8988T (cell line): ENCODE measurements around the gene FLCN.

Experiments
- DNase-seq: peaks from one replicate; pipeline ENCODE4 v3.0.0; 2011

FLCN gene

DNA sequence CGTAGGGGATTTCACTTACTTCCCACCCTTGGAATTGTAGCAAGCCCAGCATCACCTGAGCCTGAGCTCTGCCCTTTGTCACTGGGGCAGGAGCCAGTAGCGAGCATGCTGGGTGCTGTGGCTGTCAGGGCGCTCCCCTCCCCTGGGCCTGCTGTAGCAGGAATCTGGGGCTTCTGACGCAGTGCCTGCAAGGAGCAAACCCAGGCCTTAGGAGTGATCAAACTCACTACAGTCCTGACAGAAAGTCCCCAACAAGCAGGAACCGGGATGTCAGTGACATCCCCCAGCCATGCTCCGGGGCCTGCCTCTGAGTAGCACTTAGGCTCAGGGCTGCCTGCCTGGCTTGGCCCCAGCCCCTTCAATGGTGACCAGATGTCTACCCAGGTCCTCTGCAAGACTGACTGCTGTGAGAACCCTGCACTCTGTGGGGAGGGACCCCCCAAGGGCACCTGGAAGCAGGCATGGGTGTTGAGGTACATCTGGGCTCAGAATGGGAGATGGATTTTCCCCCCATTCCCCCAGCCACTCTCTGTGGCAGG lies 54.3 kb downstream of the FLCN start:
- DNase-seq: no peak

DNA sequence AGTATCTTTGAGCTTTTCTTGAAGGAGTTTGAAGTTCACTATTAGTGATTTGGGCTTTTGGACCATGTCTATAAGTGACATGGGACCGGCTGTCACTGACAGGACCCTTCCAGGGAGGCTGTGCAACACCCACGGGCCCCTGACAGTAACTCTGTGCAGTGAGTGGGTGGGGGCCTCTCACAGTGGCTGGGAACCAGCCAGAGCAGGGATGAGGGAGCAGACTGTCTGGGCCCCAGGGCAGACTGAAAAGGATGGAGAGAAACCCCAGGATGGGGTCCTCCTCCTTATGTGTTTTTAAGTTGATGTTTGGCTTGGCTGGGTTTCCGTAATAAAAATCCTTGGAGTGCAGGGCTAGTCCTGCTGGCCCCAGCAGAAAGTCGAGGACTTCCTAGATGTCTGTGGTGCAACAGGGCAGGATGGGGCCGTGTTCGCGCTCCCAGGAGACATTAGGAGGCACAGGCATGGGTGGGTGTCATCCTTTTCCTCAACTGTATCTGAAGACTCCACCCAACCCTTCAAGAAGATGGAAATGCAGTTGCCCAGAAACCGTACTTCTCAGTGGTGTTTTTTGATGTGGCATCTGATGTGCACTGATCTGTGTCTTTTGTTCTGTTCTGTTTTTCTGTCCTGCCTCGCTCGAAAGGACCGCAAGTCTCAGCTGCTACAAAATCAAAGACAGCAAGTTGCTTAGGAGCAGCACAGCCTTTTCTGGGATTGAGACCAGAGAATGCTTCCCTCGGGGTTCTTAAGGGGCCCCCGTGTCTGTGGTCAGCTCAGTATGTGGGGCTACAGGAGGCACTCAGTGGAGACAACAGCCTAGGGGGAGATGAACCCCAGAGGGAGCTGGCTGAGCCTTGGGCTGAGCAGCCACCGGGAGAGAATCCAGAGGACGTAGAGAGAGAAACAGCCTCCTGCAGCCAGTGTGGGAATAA lies 55.0 kb downstream of the FLCN start:
- DNase-seq: no peak

DNA sequence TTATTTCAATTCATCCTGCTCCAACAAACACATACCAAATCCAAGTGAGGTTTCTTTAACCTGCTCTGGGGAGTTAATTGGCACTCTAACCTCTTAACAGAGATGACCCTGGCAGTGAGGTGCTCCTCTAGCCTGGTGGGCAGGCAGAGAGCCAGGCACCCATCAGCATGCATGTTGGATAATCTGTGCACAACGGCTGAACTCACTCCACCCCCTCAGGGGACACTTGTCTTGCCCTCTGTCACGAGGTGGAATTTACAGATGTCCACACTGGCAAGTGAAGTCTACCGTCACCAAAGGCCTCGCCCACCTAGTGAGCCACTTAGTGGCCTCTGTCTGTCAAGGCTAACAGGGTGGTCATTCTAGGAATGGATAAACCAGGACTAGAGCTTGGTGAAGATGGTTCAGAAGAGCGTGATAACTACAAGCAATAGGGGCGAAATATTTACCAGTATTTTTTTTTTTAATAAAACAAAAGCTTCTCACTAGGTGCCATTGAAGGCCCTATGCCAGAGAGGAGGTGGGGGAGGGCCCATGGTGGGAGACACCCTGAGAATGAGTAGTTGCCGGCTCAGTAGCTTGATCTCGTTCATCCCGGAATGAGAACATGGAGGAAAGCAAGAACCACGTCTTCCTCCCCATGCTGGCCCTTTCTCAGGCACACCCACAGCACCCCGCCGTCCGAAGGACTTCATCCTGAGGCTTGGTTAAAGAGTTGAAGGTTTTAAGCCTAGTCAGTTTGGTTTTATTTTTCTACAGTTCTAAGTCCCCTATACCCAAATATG lies 56.0 kb downstream of the FLCN start:
- DNase-seq: no peak

DNA sequence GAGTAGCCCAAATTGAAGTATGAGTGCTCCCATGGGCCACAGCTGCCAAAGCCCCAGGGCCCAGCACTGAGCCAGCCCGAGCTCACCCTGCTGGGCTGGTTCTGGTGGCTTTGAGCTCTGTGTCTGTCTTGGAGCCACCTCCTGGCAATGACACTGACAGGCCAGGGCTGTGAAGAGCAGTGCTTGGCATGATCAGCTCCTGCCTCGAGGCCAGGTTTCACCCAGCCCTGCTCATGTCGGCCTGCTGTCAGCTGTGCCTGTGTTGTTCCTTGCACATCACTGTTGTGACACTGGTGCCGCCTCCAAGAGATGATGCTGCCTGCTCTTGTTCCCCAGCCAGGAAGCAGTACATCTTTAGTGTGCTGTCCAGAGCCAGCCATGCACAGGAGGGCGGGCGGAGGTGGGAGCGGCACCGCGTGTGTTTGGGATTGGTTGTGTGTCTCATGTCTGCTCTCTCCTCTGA lies 56.8 kb downstream of the FLCN start:
- DNase-seq: no peak

DNA sequence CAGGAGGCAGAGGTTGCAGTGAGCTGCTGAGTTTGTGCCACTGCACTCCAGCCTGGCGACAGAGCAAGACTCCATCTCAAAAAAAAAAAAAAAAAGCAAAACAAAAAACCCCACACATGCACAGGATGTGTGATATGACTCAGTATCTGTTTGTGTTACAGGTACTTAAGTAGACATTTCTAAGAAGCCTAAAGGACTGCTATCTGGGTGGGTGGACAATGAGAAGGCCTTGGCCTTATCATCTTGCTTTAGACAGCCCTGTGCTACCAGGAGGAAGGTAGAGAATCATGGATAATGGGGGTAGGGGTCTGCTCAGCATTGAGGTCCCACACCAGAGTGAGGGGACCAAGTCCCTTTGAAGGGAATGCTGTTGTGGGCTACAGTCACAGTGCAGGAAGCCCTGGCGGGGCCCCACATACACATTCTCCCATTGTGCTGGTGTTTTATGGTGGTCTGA lies 57.6 kb downstream of the FLCN start:
- no peak for DNase-seq

DNA sequence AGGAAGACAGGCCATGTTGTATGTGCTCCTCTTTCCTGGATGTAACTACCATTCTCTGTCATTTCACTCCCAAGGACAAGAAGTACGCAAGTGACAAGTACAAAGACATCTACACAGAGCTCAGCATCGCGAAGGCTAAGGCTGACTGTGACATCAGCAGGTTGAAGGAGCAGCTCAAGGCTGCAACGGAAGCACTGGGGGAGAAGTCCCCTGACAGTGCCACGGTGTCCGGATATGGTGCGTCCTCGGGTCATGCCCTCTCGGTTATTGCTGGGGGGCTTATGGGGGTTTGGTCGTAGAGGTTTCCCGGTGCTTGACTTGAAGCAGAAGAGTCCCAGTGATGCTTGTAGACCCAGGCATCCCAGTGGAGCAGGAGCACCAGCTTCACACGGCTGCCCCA lies 59.8 kb downstream of the FLCN start:
- no peak for DNase-seq

DNA sequence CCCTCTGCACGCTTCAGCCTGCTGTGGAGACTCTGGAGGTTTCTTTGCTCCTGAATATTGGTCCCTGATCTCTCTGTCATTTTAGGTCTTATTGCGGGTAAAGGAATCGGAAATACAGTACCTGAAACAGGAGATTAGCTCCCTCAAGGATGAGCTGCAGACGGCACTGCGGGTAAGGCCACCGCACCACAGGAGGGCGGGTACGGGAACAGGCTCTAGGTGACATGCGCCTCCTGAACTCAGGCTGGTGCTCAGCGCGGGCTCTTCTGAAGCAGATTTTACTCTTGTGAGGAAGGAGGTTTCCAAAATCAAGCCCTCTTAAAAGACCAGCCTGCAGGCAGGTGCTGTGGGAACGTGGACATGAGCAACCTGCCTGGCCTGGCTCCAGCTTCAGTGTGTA lies 60.6 kb downstream of the FLCN start:
- DNase-seq: no peak

DNA sequence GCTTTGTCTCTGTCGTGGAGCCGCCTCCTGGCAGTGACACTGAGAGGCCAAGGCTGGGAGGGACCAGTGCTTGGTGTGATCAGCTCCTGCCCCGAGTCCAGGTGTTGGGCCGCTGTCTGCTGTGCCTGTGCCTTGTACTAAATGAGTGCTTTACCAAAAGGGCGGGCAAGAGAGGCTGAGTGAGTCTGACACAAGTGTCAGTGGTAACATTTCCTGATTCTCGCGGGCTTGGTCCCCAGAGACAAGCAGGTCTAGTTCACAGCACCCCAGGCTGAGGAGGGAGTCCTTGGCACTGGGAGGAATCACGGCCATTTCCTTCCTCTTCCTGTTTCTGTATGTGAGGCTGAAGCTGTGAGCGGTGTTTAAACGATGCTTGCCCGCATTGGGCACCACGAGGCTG lies 61.1 kb downstream of the FLCN start:
- no peak for DNase-seq

DNA sequence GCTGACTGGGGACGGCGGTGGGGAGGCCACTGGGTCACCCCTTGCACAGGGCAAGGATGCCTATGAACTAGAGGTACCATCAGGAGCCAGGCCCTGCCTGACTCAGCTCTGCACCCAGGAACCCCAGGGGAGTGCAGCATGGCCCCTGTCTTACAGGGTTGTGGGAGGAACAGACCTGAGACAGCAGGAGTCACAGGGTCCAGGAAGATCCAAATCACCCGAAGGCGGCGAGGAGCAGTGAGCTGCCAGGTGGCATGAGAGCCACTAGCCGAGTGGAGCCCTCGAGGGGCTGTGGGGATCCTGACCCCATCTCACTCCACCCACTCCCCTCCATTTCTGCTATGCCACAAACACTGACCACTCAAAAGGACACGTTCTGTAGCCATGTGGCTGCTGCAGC lies 61.6 kb downstream of the FLCN start:
- DNase-seq: no peak

DNA sequence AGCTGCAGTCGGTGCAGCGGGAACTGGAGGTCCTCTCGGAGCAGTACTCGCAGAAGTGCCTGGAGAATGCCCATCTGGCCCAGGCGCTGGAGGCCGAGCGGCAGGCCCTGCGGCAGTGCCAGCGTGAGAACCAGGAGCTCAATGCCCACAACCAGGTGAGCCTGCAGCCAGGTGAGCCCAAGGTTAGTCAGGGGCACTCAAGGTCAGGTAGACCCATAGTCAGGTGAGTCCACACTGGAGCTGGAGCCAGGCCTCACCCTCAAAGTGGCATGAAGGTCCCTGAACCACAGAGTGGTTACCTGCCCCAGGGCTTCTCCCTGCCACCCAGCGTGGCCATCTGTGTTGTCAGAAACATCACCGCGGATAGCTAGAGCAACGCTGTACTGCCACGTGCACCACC lies 63.0 kb downstream of the FLCN start:
- no peak for DNase-seq

DNA sequence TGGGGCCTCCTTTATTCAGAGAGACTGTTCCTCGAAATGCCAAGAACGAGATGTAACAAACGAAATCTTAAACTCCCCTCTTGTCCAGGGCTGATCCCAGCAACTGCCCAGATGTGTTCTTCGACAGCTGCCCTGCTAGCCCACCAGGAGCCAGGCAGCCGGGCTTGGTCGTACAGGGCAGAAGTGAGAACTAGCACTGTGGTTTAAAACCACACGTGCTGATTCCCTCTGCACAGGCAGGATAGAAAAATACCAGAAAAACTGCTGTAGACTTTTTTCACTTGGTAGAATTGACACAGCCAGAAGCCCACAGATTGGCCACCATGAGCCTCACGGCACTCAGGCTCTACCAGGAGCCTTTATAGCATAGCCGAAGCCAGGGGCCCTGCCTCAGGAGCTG lies 64.0 kb downstream of the FLCN start:
- DNase-seq: no peak

DNA sequence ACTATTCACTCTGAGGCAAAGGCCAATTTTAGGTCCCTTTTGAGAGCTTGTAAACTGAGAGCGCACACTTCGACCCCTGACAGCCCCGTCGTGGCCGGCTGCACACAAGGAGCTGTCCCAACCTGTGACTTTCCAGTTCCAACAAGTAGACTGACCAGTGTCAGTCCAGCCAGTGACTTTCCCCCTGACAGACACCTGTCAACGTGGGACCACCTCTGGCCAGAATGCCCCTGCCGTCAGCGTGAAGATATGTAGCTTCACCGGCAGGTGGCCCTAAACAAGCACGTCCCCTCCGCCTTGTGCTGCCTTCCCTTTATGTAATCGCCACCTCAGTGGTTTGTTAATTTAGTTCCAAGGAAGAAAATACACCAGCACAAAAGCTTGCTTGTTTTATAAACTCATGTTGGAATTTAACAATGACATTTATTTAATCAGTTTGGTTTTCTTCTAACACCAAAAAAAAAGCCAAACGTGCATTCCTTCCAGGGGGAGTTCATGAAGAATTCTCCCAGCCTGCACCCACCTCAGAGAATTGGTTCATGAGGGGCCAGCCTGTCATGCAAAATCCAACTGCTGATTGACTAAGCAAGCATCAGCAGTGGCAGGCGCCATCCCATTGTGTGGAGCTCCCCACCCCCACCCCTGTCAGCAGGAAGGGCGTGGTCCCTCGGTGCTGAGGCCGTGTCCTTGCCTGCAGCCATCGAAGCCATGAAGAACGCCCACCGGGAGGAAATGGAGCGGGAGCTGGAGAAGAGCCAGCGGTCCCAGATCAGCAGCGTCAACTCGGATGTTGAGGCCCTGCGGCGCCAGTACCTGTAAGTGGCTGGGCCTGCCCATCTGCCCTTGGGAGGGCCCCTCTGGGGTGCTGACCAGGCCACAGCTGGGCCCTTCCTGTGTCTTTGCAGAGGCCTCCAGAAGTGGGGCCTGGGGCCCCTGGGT lies 64.7 kb downstream of the FLCN start:
- DNase-seq: no peak

DNA sequence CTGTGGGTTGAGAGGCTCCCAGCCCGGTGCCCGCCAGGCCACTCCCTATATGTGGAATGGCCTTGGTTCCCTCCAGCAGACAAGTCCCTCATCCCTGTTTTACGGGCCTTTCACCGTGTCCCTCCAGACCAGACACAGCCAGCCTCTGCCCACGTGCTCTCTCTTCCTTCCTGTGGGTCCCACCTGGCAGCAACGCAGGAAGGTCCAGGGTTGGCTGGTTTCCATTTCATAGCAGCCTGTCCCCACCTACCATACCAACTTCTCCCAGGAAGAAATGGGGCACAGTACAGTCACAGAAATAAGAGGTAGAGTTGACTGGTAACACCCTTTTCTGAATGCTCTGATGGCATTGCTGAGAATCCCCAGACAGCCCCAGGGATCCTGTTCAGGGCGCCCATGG lies 65.8 kb downstream of the FLCN start:
- DNase-seq: no peak

DNA sequence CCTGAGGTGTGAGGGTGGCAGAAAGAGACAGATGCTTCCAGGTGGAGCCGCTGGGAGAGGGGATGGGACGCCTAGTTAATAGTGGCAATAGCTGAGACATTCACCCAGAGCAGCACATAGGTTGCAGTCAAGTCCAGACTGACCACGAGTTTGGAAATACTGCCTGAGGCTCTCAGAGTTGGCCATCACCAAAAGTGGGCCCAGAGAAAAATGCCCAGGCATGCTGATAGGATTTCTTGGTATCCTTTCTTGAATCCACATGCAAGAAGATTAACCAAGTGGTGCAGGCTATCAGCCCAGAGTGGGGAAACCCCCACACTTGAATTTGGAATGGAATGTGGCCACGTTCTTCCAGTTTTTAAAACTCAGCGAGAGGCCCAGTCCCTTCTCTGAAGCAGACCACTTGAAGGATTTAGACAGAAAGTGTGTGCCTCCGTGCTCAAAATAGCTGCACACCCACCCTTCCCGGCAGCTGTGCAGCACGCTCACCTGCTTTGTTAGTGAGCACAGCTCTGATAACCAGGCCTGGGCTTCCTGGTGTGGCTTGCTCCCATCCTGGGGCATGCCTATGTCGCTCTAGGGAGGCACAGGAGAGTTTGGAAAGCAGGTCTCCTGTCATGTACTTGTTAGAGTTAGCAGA lies 66.5 kb downstream of the FLCN start:
- no peak for DNase-seq

DNA sequence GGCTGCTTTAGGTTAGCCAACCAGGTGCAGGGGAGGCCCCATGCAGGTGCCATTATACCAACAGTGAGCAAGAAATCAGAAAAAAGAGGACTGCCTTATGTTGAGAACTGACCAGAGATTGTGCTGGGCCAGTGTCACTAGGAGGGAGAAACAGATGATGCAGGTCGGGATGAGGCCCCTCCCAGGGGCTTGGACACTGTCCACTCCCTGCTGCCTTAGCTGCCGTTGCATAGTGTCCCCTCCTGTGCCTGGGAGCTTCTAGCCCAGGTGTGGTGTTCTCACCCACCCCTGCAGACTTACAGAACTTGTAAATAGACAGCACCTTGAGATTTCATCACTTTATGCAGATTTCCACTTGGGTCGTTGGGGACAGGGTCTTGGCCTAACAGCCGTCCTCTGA lies 67.6 kb downstream of the FLCN start:
- DNase-seq: no peak

DNA sequence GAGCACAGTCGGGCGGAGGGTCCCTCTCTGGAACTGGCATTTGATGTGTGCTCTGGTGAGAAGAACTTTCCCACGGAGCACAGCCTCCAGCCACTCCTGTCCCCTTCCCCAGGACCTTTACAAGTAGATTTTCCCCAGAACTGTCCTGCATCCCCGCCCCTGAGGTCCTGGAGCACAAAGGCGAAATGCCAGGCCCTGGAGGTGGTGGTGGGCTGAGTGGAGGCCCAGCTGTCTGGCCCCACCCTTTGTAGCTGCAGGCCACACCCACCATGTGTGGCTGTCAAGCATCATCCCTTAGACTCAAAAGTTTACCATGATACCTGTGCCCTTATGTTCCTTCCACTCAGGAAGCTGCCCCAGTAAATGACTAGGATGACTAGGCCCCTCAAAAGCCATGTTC lies 68.6 kb downstream of the FLCN start:
- DNase-seq: no peak

DNA sequence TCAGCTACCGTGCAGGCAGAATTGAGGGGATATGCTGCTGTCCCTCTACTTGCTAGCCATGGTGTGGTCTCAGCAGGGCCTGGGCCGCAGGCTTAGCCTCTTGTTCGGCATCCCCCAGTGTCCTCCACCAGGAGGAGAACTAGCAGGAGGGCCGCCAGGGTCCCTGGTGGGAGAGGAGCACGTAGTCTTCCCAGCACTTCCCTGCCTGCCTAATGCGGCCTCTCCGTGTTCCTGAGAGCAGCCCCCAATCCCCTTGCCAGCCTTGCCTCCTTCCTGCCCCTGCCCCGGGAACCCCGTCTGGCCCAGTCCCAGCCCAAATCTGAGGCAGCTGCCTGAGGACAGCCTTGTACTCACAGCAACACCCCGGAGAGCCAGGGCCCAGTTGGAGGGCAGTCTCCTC lies 69.0 kb downstream of the FLCN start:
- DNase-seq: no peak

DNA sequence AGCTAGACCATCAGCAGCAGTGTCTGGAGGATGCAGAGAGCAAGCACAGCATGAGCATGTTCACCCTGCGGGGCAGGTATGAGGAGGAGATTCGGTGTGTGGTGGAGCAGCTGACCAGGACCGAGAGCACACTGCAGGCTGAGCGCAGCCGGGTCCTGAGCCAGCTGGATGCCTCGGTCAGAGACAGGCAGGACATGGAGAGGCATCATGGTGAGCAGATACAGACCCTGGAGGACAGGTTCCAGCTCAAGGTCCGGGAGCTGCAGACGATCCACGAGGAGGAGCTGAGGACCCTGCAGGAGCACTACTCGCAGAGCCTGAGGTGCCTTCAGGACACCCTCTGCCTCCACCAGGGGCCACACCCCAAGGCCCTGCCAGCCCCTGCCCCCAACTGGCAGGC lies 69.6 kb downstream of the FLCN start:
- DNase-seq: no peak

DNA sequence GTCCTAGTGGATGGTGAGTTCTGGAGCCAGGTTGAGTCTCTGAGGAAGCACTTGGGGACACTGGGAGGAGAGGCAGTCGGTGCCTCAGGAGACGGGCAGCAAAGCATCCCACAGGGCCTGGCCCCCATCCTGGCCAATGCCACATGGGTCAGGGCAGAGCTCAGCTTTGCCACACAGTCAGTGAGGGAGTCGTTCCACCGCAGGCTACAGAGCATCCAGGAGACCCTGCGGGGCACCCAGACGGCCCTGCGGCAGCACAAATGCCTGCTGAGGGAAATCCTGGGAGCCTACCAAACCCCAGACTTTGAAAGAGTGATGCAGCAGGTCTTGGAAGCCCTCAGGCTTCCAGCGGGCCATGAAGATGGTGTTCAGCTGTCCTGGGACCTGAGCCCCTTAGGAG lies 70.5 kb downstream of the FLCN start:
- no peak for DNase-seq

DNA sequence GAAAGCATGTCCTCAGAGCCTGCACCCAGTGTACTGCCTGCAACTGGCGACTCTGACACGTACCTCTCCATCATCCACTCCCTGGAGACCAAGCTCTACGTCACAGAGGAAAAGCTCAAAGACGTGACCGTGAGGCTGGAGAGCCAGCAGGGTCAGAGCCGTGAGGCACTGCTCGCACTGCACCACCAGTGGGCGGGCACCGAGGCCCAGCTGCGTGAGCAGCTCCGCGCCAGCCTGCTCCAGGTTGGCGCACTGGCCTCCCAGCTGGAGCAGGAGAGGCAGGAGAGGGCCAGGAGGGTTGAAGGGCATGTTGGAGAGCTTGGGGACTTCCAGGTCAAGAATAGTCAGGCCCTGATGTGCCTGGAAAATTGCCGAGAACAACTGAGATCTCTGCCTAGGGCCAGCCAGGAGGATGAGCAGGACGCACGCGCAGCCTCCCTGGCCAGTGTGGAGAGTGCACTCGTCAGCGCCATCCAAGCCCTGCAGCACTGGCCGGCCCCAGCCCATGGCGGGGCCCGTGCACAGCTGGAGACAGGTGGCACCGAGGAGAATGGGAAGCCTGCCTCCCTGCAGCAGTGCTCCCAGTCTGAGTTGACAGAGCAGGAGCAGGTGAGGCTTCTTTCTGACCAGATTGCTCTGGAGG lies 71.2 kb downstream of the FLCN start:
- DNase-seq: no peak

DNA sequence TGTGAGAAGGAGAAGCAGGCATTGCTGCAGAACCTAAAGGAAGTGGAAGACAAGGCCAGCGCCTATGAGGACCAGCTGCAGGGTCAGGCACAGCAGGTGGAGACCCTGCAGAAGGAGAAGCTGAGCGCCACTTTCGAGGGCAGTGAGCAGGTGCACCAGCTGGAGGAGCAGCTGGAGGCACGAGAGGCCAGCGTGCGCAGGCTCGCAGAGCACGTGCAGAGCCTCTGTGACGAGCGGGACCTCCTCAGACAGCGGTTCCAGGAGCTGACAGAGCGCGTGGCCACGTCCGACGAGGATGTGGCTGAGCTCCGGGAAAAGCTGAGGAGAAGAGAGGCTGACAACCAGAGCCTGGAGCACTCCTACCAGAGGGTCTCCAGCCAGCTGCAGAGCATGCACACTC lies 72.3 kb downstream of the FLCN start:
- no peak for DNase-seq

DNA sequence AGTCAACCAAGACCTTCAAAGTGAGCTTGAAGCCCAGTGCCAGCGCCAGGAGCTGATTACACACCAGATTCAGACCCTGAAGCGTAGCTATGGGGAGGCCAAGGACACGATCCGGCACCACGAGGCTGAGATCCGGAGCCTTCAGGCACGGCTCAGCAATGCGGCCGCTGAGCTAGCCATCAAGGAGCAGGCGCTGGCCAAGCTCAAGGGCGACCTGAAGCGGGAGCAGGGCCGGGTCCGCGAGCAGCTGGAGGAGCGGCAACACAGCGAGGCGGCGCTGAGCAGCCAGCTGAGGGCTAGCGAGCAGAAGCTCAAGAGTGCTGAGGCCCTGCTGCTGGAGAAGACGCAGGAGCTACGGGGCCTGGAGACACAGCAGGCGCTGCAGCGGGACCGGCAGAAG lies 72.8 kb downstream of the FLCN start:
- no peak for DNase-seq
